Measurements from ENCODE around the gene PRTG. TPM values are rescaled to one million over a fixed set of nuclear protein-coding genes. Genes with fewer than 3 reads are reported as not detected.

Gene PRTG
- total RNA-seq, 1 experiment from 2014 or later: 2.0 TPM

Other genes with a start within 250 kb of the PRTG start
- gene DNAAF4, start 234.9 kb downstream of the PRTG start, total RNA-seq (2014; rRNA removed; shearing (Covaris generic)): 0.48 and 1.1 TPM in 2 replicates
- 0.24 and 0.59 TPM in 2 replicates for gene PYGO1, start 154.8 kb downstream of the PRTG start, total RNA-seq (2014; rRNA removed; shearing (Covaris generic))